GM18867 (cell line): ENCODE data around the gene MRPL49.
A peak's percentile ranks its signal among the peaks of the same experiment; 100 is the strongest.
"Not testable (repeated sequence)": the region's sequence is repeated elsewhere in the genome, so short reads cannot be mapped to it uniquely, and the experiment has no call there.

ENCODE experiments used
- ATAC-seq: cut with Tn5 transposase; IDR thresholded peaks from one replicate; pipeline ENCODE4 v1.9.1; 2021; ENCODE audit warnings: mild to moderate bottlenecking, moderate library complexity; ENCODE audit not compliant: unreplicated experiment

The MRPL49 gene

GRCh38 chr11:65117206-65118096 is 4.7 kb upstream of the MRPL49 start, which contains the start of gene ZNHIT2:
Gene ZNHIT2, minus strand, starts transcription at chr11:65117701. Its CDS starts 48 bp downstream, at chr11:65117653.
- ATAC-seq, result peak; percentile 62

- ATAC-seq, result no peak
Measured at GRCh38 chr11:65118097-65118837, 3.9 kb upstream of the MRPL49 start.

- not testable (repeated sequence) for ATAC-seq
Measured at GRCh38 chr11:65118891-65119669, 3.0 kb upstream of the MRPL49 start.

- no peak for ATAC-seq
Measured at GRCh38 chr11:65119670-65119995, 2.5 kb upstream of the MRPL49 start.

GRCh38 chr11:65120831-65121230 is 1.3 kb upstream of the MRPL49 start:
- no peak for ATAC-seq

- no peak for ATAC-seq
Measured at GRCh38 chr11:65121447-65121864, 665 bp upstream of the MRPL49 start.

GRCh38 chr11:65124480-65125196 is 2.5 kb downstream of the MRPL49 start:
- no peak for ATAC-seq

- ATAC-seq, result no peak
Measured at GRCh38 chr11:65125197-65126056, 3.3 kb downstream of the MRPL49 start.

GRCh38 chr11:65126624-65127274 is 4.6 kb downstream of the MRPL49 start:
- no peak for ATAC-seq

GRCh38 chr11:65127473-65128181 is 5.5 kb downstream of the MRPL49 start:
- ATAC-seq, result no peak

GRCh38 chr11:65128182-65129145 is 6.3 kb downstream of the MRPL49 start:
- ATAC-seq, result no peak

GRCh38 chr11:65129649-65130441 is 7.7 kb downstream of the MRPL49 start:
- no peak for ATAC-seq

GRCh38 chr11:65130631-65131416 is 8.7 kb downstream of the MRPL49 start:
- ATAC-seq, result no peak

GRCh38 chr11:65131417-65131776 is 9.3 kb downstream of the MRPL49 start:
- no peak for ATAC-seq

GRCh38 chr11:65131895-65132237 is 9.7 kb downstream of the MRPL49 start:
- ATAC-seq, result no peak
